Liver (tissue), 9 donors: Measurements from ENCODE around the gene USP48. TPM values are rescaled to one million over a fixed set of nuclear protein-coding genes. Genes with fewer than 3 reads are reported as not detected.

Source experiments
- DNase-seq: peaks from one replicate; pipeline ENCODE4 v3.0.0-alpha.2; 2017; ENCODE audit warnings: low spot score
- H3K27ac ChIP-seq, 2 donors: one replicate each; pipeline ENCODE4 v1.7.0; 2013; ENCODE audit warnings: inconsistent platforms in 2 of 2, low read length in 2 of 2, control low read depth in 1 of 2, low read depth in 1 of 2, mild to moderate bottlenecking in 1 of 2
- H3K27me3 ChIP-seq, 4 donors: one replicate each; pipeline versions ENCODE4 v1.6.1 to v1.7.0; 2013; ENCODE audit warnings: low read length in 3 of 4, inconsistent platforms in 1 of 4, mild to moderate bottlenecking in 1 of 4, moderate library complexity in 1 of 4; ENCODE audit not compliant: control insufficient read depth in 4 of 4, insufficient read depth in 4 of 4
- H3K36me3 ChIP-seq, 4 donors: one replicate each; pipeline versions ENCODE4 v1.6.1 to v1.7.0; 2013; ENCODE audit warnings: low read length in 3 of 4, mild to moderate bottlenecking in 3 of 4, low read depth in 1 of 4, moderate library complexity in 1 of 4; ENCODE audit not compliant: control insufficient read depth in 4 of 4, insufficient read depth in 3 of 4
- H3K4me1 ChIP-seq, 4 donors: one replicate each; pipeline versions ENCODE4 v1.6.1 to v1.7.0; 2013; ENCODE audit warnings: low read length in 3 of 4, mild to moderate bottlenecking in 3 of 4, moderate library complexity in 1 of 4; ENCODE audit not compliant: control insufficient read depth in 4 of 4, insufficient read depth in 4 of 4
- H3K4me3 ChIP-seq, 3 donors: one replicate each; pipeline versions ENCODE4 v1.6.1 to v1.7.0; 2013; ENCODE audit warnings: low read length in 3 of 3, control low read depth in 1 of 3, low read depth in 1 of 3, mild to moderate bottlenecking in 1 of 3
- H3K9ac ChIP-seq, 2 donors: one replicate each; pipeline ENCODE4 v1.7.0; 2013; ENCODE audit warnings: low read length in 2 of 2, mild to moderate bottlenecking in 2 of 2, moderate library complexity in 2 of 2, control low read depth in 1 of 2, low read depth in 1 of 2
- H3K9me3 ChIP-seq, 4 donors: one replicate each; pipeline versions ENCODE4 v1.6.1 to v1.7.0; 2013; ENCODE audit warnings: low read length in 3 of 4; ENCODE audit not compliant: control insufficient read depth in 4 of 4
- EGR1 ChIP-seq, 2 donors: IDR thresholded peaks; 2 replicates each; pipeline ENCODE4 v1.6.1; 2016 to 2018; ENCODE audit warnings: antibody characterized with exemption in 2 of 2, low read depth in 2 of 2
- FOXA1 ChIP-seq: IDR thresholded peaks from 2 replicates; pipeline ENCODE4 v1.6.1; 2016; ENCODE audit warnings: antibody characterized with exemption
- FOXA2 ChIP-seq: IDR thresholded peaks from 2 replicates; pipeline ENCODE4 v1.6.1; 2016; ENCODE audit warnings: antibody characterized with exemption
- GABPA ChIP-seq, 2 donors: IDR thresholded peaks in 1 of 2; conservative IDR thresholded peaks in 1 of 2; 2 replicates each; pipeline ENCODE4 v1.6.1; 2016; ENCODE audit warnings: antibody characterized with exemption in 2 of 2, mild to moderate bottlenecking in 1 of 2, moderate library complexity in 1 of 2
- HNF4A ChIP-seq, 2 donors: conservative IDR thresholded peaks; 2 replicates each; pipeline ENCODE4 v1.6.1; 2016; ENCODE audit warnings: antibody characterized with exemption in 2 of 2, mild to moderate bottlenecking in 2 of 2
- HNF4G ChIP-seq: IDR thresholded peaks from 2 replicates; pipeline ENCODE4 v1.6.1; 2016; ENCODE audit warnings: antibody characterized with exemption
- JUND ChIP-seq, 2 donors: IDR thresholded peaks; 2 replicates each; pipeline ENCODE4 v1.6.1; 2016; ENCODE audit warnings: antibody characterized with exemption in 2 of 2
- NR2F2 ChIP-seq: IDR thresholded peaks from 2 replicates; pipeline ENCODE4 v1.6.1; 2016; ENCODE audit warnings: antibody characterized with exemption
- RAD21 ChIP-seq, 2 donors: IDR thresholded peaks; 2 replicates each; pipeline ENCODE4 v1.6.1; 2016; ENCODE audit warnings: antibody characterized with exemption in 2 of 2, mild to moderate bottlenecking in 2 of 2
- RXRA ChIP-seq, 2 donors: IDR thresholded peaks; 2 replicates each; pipeline ENCODE4 v1.6.1; 2017 to 2018; ENCODE audit warnings: antibody characterized with exemption in 2 of 2, mild to moderate bottlenecking in 1 of 2
- SP1 ChIP-seq: IDR thresholded peaks from 2 replicates; pipeline ENCODE4 v1.6.1; 2018; ENCODE audit warnings: antibody characterized with exemption, mild to moderate bottlenecking
- TAF1 ChIP-seq: conservative IDR thresholded peaks from 2 replicates; pipeline ENCODE4 v1.6.1; 2016; ENCODE audit warnings: antibody characterized with exemption, mild to moderate bottlenecking
- YY1 ChIP-seq: IDR thresholded peaks from 2 replicates; pipeline ENCODE4 v1.6.1; 2016; ENCODE audit warnings: antibody characterized with exemption, mild to moderate bottlenecking
- WGBS: extraction: QIAGEN DNeasy Blood & Tissue Kit; methylation state at CpG from one replicate; pipeline ENCODE4 v1.1.7; 2013; 5-methylcytosine and 5-hydroxymethylcytosine counted together
- polyA plus RNA-seq, 2 donors: library from polyadenylated mRNA; stranded (reverse) in 1 of 2; unstranded in 1 of 2; fragments of 200-250 nt in 1 of 2; fragments of >200 nt in 1 of 2; fragmentation: Nextera tagmentation in 1 of 2; extraction: Ambion mirVana in 1 of 2; gene quantifications; one replicate each; pipeline versions ENCODE4 v1.2.1 to v1.2.3, GENCODE V29; 2013 to 2015
- total RNA-seq, 2 donors: library from RNA; depleted of rRNA; stranded (reverse); fragments of >200 nt; gene quantifications; one replicate each; pipeline ENCODE4 v1.2.3, GENCODE V29; 2014
- TF ChIP-seq, protein P1 (sequence below): IDR thresholded peaks from 2 replicates; pipeline ENCODE4 v1.6.1; 2016; ENCODE audit warnings: antibody characterized with exemption, mild to moderate bottlenecking
- TF ChIP-seq, protein P2 (sequence below): IDR thresholded peaks from 2 replicates; pipeline ENCODE4 v1.6.1; 2016; ENCODE audit warnings: antibody characterized with exemption
- TF ChIP-seq, protein P3 (sequence below): fragments of 150-350 bp; IDR thresholded peaks from 2 replicates; pipeline ENCODE4 v1.5.1; 2017; ENCODE audit warnings: improper control_type of control experiment, low read depth, low read length; ENCODE audit not compliant: missing input control
- TF ChIP-seq, protein P4 (sequence below): IDR thresholded peaks from 2 replicates; pipeline ENCODE4 v1.6.1; 2016; ENCODE audit warnings: antibody characterized with exemption
- TF ChIP-seq, protein P5 (sequence below): IDR thresholded peaks from 2 replicates; pipeline ENCODE4 v1.6.1; 2016; ENCODE audit warnings: antibody characterized with exemption
- donor health status: healthy.
- donor health status: healthy.
- donor health status: healthy.
- donor health status: healthy.
- donor health status: healthy.

The USP48 gene, protein sequence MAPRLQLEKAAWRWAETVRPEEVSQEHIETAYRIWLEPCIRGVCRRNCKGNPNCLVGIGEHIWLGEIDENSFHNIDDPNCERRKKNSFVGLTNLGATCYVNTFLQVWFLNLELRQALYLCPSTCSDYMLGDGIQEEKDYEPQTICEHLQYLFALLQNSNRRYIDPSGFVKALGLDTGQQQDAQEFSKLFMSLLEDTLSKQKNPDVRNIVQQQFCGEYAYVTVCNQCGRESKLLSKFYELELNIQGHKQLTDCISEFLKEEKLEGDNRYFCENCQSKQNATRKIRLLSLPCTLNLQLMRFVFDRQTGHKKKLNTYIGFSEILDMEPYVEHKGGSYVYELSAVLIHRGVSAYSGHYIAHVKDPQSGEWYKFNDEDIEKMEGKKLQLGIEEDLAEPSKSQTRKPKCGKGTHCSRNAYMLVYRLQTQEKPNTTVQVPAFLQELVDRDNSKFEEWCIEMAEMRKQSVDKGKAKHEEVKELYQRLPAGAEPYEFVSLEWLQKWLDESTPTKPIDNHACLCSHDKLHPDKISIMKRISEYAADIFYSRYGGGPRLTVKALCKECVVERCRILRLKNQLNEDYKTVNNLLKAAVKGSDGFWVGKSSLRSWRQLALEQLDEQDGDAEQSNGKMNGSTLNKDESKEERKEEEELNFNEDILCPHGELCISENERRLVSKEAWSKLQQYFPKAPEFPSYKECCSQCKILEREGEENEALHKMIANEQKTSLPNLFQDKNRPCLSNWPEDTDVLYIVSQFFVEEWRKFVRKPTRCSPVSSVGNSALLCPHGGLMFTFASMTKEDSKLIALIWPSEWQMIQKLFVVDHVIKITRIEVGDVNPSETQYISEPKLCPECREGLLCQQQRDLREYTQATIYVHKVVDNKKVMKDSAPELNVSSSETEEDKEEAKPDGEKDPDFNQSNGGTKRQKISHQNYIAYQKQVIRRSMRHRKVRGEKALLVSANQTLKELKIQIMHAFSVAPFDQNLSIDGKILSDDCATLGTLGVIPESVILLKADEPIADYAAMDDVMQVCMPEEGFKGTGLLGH
- 10 to 100 TPM; 30.5 to 34.9 TPM for total RNA-seq
- polyA plus RNA-seq, result 10 to 100 TPM in 1 of 2 donors, 1 to 10 TPM in 1; 7.8 to 15.8 TPM

DNA sequence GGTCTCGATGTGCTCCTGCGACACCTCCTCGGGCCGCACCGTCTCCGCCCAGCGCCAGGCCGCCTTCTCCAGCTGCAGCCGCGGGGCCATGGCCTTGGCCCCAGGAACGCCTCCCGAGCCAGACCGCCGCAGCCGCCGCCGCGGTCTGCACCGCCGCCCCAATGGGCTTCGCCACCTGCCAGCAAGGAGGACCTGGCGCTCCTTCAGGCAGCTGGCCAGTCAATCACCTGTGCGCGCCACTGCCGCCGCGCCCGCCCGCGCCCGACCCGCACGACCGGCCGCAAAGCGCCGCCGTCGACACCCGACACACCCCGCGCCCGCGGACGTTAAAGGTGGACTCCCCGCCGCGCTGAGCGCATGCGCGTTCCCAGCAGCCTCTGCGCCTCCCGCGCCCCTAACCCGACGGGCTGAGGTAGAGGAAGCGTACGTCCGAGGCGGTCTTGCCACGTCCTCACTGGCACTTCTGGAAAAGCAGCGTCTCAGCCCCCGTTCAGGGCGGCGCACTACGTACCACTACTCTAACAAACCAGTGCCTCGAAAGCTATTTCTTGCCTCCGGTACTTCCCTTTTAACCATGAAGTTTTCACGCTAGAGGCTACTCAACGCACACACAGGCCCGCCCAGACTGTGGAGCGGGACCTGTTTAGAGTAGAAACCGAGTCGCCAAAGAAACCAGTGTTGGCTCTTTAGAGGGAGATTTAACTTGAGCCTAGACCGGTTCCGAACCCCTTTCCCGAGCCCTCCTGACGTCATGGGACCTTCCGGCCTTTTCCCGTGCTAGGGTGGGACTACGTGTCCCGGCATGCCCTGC lies at the start of gene USP48:
USP48 (minus strand) TSS at position 282 of the 811 bp plus-strand sequence; CDS start at position 90, 192 bp downstream.
- H3K4me1 ChIP-seq, result peaks cover 4 to 21% (median 11%) of the 10 kb centered on the region in 4 donors
- H3K9ac ChIP-seq, result peak within 1 kb of the TSS; percentile 80 to 95
- H3K27ac ChIP-seq, result peak within 1 kb of the TSS; percentile 98
- DNase-seq, result peak; percentile 96
- peak; percentile 72 for TF ChIP-seq TAF1
- TF ChIP-seq NR2F2, result no peak
- TF ChIP-seq SP1, result peak; percentile 57
- TF ChIP-seq, protein P1, sequence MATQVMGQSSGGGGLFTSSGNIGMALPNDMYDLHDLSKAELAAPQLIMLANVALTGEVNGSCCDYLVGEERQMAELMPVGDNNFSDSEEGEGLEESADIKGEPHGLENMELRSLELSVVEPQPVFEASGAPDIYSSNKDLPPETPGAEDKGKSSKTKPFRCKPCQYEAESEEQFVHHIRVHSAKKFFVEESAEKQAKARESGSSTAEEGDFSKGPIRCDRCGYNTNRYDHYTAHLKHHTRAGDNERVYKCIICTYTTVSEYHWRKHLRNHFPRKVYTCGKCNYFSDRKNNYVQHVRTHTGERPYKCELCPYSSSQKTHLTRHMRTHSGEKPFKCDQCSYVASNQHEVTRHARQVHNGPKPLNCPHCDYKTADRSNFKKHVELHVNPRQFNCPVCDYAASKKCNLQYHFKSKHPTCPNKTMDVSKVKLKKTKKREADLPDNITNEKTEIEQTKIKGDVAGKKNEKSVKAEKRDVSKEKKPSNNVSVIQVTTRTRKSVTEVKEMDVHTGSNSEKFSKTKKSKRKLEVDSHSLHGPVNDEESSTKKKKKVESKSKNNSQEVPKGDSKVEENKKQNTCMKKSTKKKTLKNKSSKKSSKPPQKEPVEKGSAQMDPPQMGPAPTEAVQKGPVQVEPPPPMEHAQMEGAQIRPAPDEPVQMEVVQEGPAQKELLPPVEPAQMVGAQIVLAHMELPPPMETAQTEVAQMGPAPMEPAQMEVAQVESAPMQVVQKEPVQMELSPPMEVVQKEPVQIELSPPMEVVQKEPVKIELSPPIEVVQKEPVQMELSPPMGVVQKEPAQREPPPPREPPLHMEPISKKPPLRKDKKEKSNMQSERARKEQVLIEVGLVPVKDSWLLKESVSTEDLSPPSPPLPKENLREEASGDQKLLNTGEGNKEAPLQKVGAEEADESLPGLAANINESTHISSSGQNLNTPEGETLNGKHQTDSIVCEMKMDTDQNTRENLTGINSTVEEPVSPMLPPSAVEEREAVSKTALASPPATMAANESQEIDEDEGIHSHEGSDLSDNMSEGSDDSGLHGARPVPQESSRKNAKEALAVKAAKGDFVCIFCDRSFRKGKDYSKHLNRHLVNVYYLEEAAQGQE, result peak; percentile 87
- TF ChIP-seq, protein P2, sequence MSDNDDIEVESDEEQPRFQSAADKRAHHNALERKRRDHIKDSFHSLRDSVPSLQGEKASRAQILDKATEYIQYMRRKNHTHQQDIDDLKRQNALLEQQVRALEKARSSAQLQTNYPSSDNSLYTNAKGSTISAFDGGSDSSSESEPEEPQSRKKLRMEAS, result no peak
- TF ChIP-seq, protein P3, sequence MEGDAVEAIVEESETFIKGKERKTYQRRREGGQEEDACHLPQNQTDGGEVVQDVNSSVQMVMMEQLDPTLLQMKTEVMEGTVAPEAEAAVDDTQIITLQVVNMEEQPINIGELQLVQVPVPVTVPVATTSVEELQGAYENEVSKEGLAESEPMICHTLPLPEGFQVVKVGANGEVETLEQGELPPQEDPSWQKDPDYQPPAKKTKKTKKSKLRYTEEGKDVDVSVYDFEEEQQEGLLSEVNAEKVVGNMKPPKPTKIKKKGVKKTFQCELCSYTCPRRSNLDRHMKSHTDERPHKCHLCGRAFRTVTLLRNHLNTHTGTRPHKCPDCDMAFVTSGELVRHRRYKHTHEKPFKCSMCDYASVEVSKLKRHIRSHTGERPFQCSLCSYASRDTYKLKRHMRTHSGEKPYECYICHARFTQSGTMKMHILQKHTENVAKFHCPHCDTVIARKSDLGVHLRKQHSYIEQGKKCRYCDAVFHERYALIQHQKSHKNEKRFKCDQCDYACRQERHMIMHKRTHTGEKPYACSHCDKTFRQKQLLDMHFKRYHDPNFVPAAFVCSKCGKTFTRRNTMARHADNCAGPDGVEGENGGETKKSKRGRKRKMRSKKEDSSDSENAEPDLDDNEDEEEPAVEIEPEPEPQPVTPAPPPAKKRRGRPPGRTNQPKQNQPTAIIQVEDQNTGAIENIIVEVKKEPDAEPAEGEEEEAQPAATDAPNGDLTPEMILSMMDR, result no peak
- peak in 1 of 2 donors; percentile 14 for TF ChIP-seq EGR1 (IDR thresholded peaks at IDR 0.05; ENCODE audit: low read depth in 2 of 2)
- TF ChIP-seq RAD21 (IDR thresholded peaks at IDR 0.05), result peak in 1 of 2 donors; percentile 2
- no peak for TF ChIP-seq FOXA2
- TF ChIP-seq YY1, result peak; percentile 82
- no peak for TF ChIP-seq FOXA1
- TF ChIP-seq RXRA (IDR thresholded peaks at IDR 0.05), result peak in 1 of 2 donors; percentile 43
- TF ChIP-seq, protein P4, sequence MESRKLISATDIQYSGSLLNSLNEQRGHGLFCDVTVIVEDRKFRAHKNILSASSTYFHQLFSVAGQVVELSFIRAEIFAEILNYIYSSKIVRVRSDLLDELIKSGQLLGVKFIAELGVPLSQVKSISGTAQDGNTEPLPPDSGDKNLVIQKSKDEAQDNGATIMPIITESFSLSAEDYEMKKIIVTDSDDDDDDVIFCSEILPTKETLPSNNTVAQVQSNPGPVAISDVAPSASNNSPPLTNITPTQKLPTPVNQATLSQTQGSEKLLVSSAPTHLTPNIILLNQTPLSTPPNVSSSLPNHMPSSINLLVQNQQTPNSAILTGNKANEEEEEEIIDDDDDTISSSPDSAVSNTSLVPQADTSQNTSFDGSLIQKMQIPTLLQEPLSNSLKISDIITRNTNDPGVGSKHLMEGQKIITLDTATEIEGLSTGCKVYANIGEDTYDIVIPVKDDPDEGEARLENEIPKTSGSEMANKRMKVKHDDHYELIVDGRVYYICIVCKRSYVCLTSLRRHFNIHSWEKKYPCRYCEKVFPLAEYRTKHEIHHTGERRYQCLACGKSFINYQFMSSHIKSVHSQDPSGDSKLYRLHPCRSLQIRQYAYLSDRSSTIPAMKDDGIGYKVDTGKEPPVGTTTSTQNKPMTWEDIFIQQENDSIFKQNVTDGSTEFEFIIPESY, result peak; percentile 74
- TF ChIP-seq GABPA (IDR thresholded peaks at IDR 0.05 in 1 of 2, conservative IDR thresholded peaks at IDR 0.05 in 1 of 2), result peak in 1 of 2 donors; percentile 84
- TF ChIP-seq JUND (IDR thresholded peaks at IDR 0.05), result peak; percentile 45 to 75
- TF ChIP-seq, protein P5, sequence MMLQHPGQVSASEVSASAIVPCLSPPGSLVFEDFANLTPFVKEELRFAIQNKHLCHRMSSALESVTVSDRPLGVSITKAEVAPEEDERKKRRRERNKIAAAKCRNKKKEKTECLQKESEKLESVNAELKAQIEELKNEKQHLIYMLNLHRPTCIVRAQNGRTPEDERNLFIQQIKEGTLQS, result no peak
- TF ChIP-seq HNF4A (conservative IDR thresholded peaks at IDR 0.05), result no peak
- TF ChIP-seq HNF4G, result no peak
- no peaks in the 10 kb centered on the region for H3K27me3 ChIP-seq
- no peaks in the 10 kb centered on the region for H3K36me3 ChIP-seq
- H3K9me3 ChIP-seq, result no peaks in the 10 kb centered on the region
- peak within 1 kb of the TSS; percentile 88 to 99 (median 96) for H3K4me3 ChIP-seq
- under 1% methylated on average over 82 of the region's 82 CpGs for whole genome bisulfite sequencing
